ENCODE data around the gene NECTIN4. TPM values are rescaled to one million over a fixed set of nuclear protein-coding genes. Genes with fewer than 3 reads are reported as not detected.

NECTIN4 gene
- total and polyA plus RNA-seq, 2 of the 8 experiments (the other 6 are each of a cell fraction or from before 2014, with no cell fraction given), result 0.19 to 0.71 TPM

GRCh38 chr1:161082483-161082882 lies 6.9 kb downstream of the NECTIN4 start:
- no peak overlapping the region for H3K9ac ChIP-seq (replicated peaks in 1 of 4; ENCODE audit: extremely low read depth in 1 of 4, low read depth in 3 of 4, low read length in 3 of 4)
- H4K91ac ChIP-seq (replicated peaks; ENCODE audit: insufficient read length, low read length), result no peak overlapping the region
- FAIRE-seq, result no peak
- no peak overlapping the region for H2BK5ac ChIP-seq (ENCODE audit: low read depth, low read length)
- no peak overlapping the region for H3K4me2 ChIP-seq (ENCODE audit: insufficient read depth in 1 of 2, low read depth in 2 of 2, low read length in 2 of 2)
- H4K5ac ChIP-seq (ENCODE audit: insufficient read length, low read depth, low read length), result no peak overlapping the region
- H2AFZ ChIP-seq (ENCODE audit: low read length), result no peak overlapping the region
- H2BK120ac ChIP-seq (replicated peaks; ENCODE audit: low read depth, low read length), result no peak overlapping the region
- DNase-seq (ENCODE audit: low read depth in 1 of 2, low spot score in 2 of 2), result no peak
- H3K79me2 ChIP-seq (ENCODE audit: control insufficient read depth in 1 of 2, insufficient read depth in 2 of 2, low read length in 2 of 2), result no peaks in the 10 kb centered on the region
- H3K27ac ChIP-seq (ENCODE audit: low read depth, low read length), result no peak overlapping the region
- no peak overlapping the region for H3K14ac ChIP-seq (ENCODE audit: insufficient read length)
- no peaks in the 10 kb centered on the region for H3K36me3 ChIP-seq (ENCODE audit: control insufficient read depth in 2 of 4, insufficient read depth in 4 of 4, low read length in 3 of 4)
- ChIA-PET CTCF (ENCODE audit: partially characterized antibody) (interaction anchor here (1.0 to 17.8 kb wide), 4 partner anchors 10 to 55 kb away, joined by 3 to 282 read pairs (median 80); partner anchors contain the start of genes ARHGAP30 and KLHDC9), POLR2A (ENCODE audit: partially characterized antibody) (interaction anchor here (1.4 kb wide), 1 partner anchor 37 kb away, joined by 3 read pairs; the partner anchor contains the start of gene USF1)
- no peak overlapping the region for H2AK5ac ChIP-seq (ENCODE audit: low read depth, low read length)
- no peak overlapping the region for H2BK20ac ChIP-seq (ENCODE audit: low read length)
- no peak overlapping the region for H3K4me3 ChIP-seq (ENCODE audit: extremely low read depth in 1 of 4, insufficient read depth in 2 of 4, low read depth in 3 of 4, low read length in 4 of 4)
- WGBS, 2 experiments (ENCODE audit: extremely low coverage in 1 of 2, insufficient coverage in 1 of 2, insufficient read length in 1 of 2, insufficient replicate concordance in 2 of 2, low coverage in 1 of 2, low lambda C conversion rate in 2 of 2, missing lambda C conversion rate in 1 of 2), result 80% methylated on average over 2 of the region's 2 CpGs; no CpG with 5 or more reads in 1 of the 2 experiments
- H2BK15ac ChIP-seq (ENCODE audit: low read length), result no peak overlapping the region
- no peak overlapping the region for H3K18ac ChIP-seq (ENCODE audit: extremely low read depth, low read length)
- no peak overlapping the region for H4K8ac ChIP-seq (ENCODE audit: extremely low read depth, insufficient read depth, low read length)
- H3K23me2 ChIP-seq (ENCODE audit: low read depth, low read length), result no peaks in the 10 kb centered on the region
- H3K79me1 ChIP-seq (ENCODE audit: low read depth, low read length), result no peaks in the 10 kb centered on the region
- H3K27me3 ChIP-seq (replicated peaks in 1 of 4; ENCODE audit: control insufficient read depth in 3 of 4, extremely low read depth in 1 of 4, insufficient read depth in 3 of 4, low read length in 3 of 4), result no peaks in the 10 kb centered on the region
- H3K4me1 ChIP-seq (replicated peaks in 1 of 4; ENCODE audit: control insufficient read depth in 3 of 4, insufficient read depth in 4 of 4, low read length in 3 of 4), result peaks cover 0 to 6% (median 0%) of the 10 kb centered on the region in 4 experiments; a peak in 4 of 7 replicates
- H4K20me1 ChIP-seq (replicated peaks in 1 of 2; ENCODE audit: control insufficient read depth in 1 of 2, insufficient read depth in 2 of 2, low read length in 2 of 2), result no peaks in the 10 kb centered on the region
- no peak overlapping the region for H3K23ac ChIP-seq (ENCODE audit: insufficient read length)
- no peak overlapping the region for H2BK12ac ChIP-seq (ENCODE audit: low read depth, low read length)
- no peak overlapping the region for H3K4ac ChIP-seq (replicated peaks; ENCODE audit: insufficient read length, low read depth, low read length)
- no peaks in the 10 kb centered on the region for H3K9me3 ChIP-seq (ENCODE audit: insufficient read depth in 2 of 2, low read depth in 1 of 2, low read length in 1 of 2)
- no peak overlapping the region for H3K56ac ChIP-seq (replicated peaks; ENCODE audit: insufficient read length, low read depth, low read length)
- no peak for TF ChIP-seq CREB1 (IDR thresholded peaks at IDR 0.05)
- TF ChIP-seq ASH2L (IDR thresholded peaks at IDR 0.05; ENCODE audit: low read length), result no peak
- TF ChIP-seq MAFK (IDR thresholded peaks at IDR 0.05; ENCODE audit: low read depth, low read length), result no peak
- no peak for TF ChIP-seq SP4 (IDR thresholded peaks at IDR 0.05; ENCODE audit: low read length)
- TF ChIP-seq EZH2 (IDR thresholded peaks at IDR 0.05; ENCODE audit: low read depth, low read length, severe bottlenecking), result no peak
- TF ChIP-seq SRF (IDR thresholded peaks at IDR 0.05; ENCODE audit: low read depth, low read length), result no peak
- no peak for TF ChIP-seq CTCF (IDR thresholded peaks at IDR 0.05; ENCODE audit: control extremely low read depth in 1 of 3, insufficient read depth in 1 of 3, low read depth in 1 of 3, low read length in 3 of 3)
- no peak for TF ChIP-seq JUN (IDR thresholded peaks at IDR 0.05; ENCODE audit: low read depth, low read length)
- no peak for TF ChIP-seq SP1 (IDR thresholded peaks at IDR 0.05; ENCODE audit: low read depth, low read length)
- no peak for TF ChIP-seq GABPA (IDR thresholded peaks at IDR 0.05; ENCODE audit: borderline replicate concordance, insufficient read depth, low read length)
- no peak for TF ChIP-seq KDM5A (IDR thresholded peaks at IDR 0.05; ENCODE audit: low read length)
- TF ChIP-seq CTBP2 (IDR thresholded peaks at IDR 0.05; ENCODE audit: borderline replicate concordance, insufficient read depth, insufficient read length, low read length), result no peak
- no peak for TF ChIP-seq HDAC6 (IDR thresholded peaks at IDR 0.05; ENCODE audit: low read depth, low read length)
